AG20443 (cell line): ENCODE measurements around the gene MYL11.

Experiments used
- DNase-seq: peaks from one replicate; pipeline ENCODE4 v3.0.0; 2012; ENCODE audit warnings: low spot score, mixed read lengths

The MYL11 gene

DNA sequence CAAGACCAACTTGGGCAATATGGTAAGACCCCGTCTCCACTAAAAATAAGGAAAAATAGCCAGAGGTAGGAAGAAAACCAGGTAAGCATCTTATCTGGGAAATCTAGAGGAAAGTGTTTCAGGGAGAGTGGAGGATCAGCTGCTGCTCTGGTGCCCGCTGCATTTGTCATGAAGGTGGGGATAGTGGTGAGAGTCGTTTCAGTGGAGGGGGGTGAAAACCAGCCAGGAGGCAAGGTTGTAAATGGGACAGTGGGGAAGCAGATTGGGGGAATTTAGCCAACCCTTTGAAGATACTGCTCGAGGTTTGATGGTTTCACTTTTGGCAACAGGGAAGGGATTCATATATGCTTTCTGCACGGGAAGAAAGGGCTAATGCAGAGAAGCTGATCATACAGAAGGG is 46.4 kb downstream of the MYL11 start:
- no peak for DNase-seq
